Calu3 (cell line): ENCODE measurements around the gene RPGRIP1. TPM values are rescaled to one million over a fixed set of nuclear protein-coding genes. Genes with fewer than 3 reads are reported as not detected.
"Not testable (repeated sequence)": the region's sequence is repeated elsewhere in the genome, so short reads cannot be mapped to it uniquely, and the experiment has no call there.

Experiments used
- BruUV-seq: library from RNA; stranded (reverse); fragments of 400-500 nt; replicated peaks from 2 replicates; lab custom pipeline; 2021; lab: Mats Ljungman, UMichigan
- CTCF ChIA-PET: fragments of 300-600 bp; sonication (Branson Sonifier 250); formaldehyde crosslinking; loops from one replicate; lab custom pipeline; 2022; ENCODE audit warnings: antibody characterized with exemption; lab: Charles Lee
- DNase-seq: peaks from one replicate; pipeline ENCODE4 v3.0.0; 2022
- H3K27ac Mint-ChIP-seq: one replicate; pipeline ENCODE4 v1.8.0; 2022; ENCODE audit warnings: mixed read lengths; ENCODE audit not compliant: unreplicated experiment
- H3K27me3 Mint-ChIP-seq: one replicate; pipeline ENCODE4 v1.8.0; 2022; ENCODE audit warnings: mixed read lengths; ENCODE audit not compliant: unreplicated experiment
- H3K36me3 Mint-ChIP-seq: one replicate; pipeline ENCODE4 v1.8.0; 2022; ENCODE audit warnings: mild to moderate bottlenecking, moderate library complexity, mixed read lengths; ENCODE audit not compliant: insufficient read depth, unreplicated experiment
- H3K4me1 Mint-ChIP-seq: one replicate; pipeline ENCODE4 v1.8.0; 2022; ENCODE audit warnings: mild to moderate bottlenecking, low read depth, mixed read lengths; ENCODE audit not compliant: unreplicated experiment
- H3K4me3 Mint-ChIP-seq: one replicate; pipeline ENCODE4 v1.8.0; 2022; ENCODE audit warnings: mild to moderate bottlenecking, low read depth, moderate library complexity, mixed read lengths; ENCODE audit not compliant: unreplicated experiment
- H3K9me3 Mint-ChIP-seq: one replicate; pipeline ENCODE4 v1.8.0; 2022; ENCODE audit warnings: low read depth, mixed read lengths; ENCODE audit not compliant: unreplicated experiment
- intact Hi-C: fragments of 100-400 bp; cut with micrococcal nuclease; formaldehyde crosslinking; loops from one replicate; pipeline ENCODE4 v1.10.0; 2022; ENCODE audit not compliant: unreplicated experiment
- total RNA-seq: library from RNA; stranded (reverse); gene quantifications from 2 replicates; pipeline ENCODE4 v1.2.3, GENCODE V29; 2022
- TF ChIP-seq, protein P1 (sequence below): fragments of 200-600 bp; IDR thresholded peaks from one replicate; pipeline ENCODE4 v1.8.0; 2022; ENCODE audit warnings: antibody characterized with exemption; ENCODE audit not compliant: unreplicated experiment

RPGRIP1 gene
- total RNA-seq, 1 experiment from 2014 or later, result not detected

DNA sequence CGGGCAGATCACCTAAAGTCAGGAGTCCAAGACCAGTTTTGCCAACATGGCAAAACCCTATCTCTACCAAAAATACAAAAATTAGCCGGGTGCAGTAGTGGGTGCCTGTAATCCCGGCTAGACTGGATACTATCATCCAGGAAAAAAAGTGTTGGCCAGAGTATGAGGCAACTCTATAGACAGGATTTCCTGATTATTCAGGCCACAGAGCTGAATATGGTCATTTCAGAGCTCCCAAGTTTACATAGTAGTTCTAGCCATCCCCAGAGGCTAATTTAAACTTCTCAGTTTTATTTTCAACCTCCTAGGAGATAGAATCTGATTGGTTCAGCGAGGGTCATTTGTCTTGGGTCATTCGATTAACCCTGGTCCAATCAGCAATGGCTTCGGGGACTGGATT, 7.3 kb downstream of the RPGRIP1 start:
- Mint-ChIP-seq H3K27me3 (peaks cover 10% of the 10 kb centered on the region), H3K4me3 (no peak overlapping the region), H3K9me3 (no peaks in the 10 kb centered on the region), H3K4me1 (no peaks in the 10 kb centered on the region), H3K27ac (no peak overlapping the region), H3K36me3 (no peaks in the 10 kb centered on the region)
- no TSS peak for BruUV-seq
- CTCF ChIA-PET, result no interaction called here
- intact Hi-C loops, result no loop called here
- TF ChIP-seq, protein P1, sequence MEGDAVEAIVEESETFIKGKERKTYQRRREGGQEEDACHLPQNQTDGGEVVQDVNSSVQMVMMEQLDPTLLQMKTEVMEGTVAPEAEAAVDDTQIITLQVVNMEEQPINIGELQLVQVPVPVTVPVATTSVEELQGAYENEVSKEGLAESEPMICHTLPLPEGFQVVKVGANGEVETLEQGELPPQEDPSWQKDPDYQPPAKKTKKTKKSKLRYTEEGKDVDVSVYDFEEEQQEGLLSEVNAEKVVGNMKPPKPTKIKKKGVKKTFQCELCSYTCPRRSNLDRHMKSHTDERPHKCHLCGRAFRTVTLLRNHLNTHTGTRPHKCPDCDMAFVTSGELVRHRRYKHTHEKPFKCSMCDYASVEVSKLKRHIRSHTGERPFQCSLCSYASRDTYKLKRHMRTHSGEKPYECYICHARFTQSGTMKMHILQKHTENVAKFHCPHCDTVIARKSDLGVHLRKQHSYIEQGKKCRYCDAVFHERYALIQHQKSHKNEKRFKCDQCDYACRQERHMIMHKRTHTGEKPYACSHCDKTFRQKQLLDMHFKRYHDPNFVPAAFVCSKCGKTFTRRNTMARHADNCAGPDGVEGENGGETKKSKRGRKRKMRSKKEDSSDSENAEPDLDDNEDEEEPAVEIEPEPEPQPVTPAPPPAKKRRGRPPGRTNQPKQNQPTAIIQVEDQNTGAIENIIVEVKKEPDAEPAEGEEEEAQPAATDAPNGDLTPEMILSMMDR, result no peak
- no peak for DNase-seq

DNA sequence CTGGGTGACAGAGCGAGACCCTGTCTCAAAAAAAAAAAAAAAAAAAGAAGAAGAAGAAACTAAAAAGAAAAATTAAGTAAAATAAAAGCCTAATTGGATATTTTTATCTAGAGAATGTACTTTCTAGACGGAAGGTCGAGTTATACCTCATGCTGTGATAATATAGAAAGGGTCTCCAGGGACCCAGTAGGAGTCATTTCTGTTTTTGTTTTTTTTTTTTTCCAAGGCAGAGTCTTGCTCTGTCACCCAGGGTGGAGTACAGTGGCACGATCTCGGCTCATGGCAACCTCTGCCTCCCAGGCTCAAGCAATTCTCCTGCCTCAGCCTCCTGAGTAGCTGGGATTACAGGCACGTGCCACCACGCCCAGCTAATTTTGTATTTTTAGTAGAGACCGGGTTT, 14.1 kb downstream of the RPGRIP1 start:
- H3K4me1 Mint-ChIP-seq, BruUV-seq, H3K27ac Mint-ChIP-seq, H3K36me3 Mint-ChIP-seq, H3K27me3 Mint-ChIP-seq, H3K9me3 Mint-ChIP-seq, DNase-seq, intact Hi-C loops, H3K4me3 Mint-ChIP-seq: not testable (repeated sequence)
- CTCF ChIA-PET, result interaction anchor here (0.7 kb wide), 2 partner anchors 31 to 323 kb away, joined by 3 to 4 read pairs; no protein-coding TSS in a partner anchor

DNA sequence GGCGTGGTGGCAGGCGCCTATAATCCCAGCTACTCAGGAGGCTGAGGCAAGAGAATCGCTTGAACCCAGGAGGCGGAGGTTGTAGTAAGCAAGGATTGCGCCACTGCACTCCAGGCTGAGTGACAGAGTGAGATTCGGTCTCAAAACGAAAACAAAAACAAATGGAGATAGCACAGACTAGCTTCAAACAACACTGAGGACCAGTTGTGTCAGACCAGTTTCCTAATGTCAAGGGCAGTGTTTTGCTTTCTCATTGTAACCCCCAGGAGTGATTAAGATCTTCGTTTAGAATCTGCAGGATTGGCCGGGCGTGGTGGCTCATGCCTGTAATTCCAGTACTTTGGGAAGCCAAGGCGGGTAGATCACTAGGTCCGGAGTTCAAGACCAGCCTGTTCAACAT, 18.5 kb downstream of the RPGRIP1 start:
- CTCF ChIA-PET, result interaction anchor here (0.7 kb wide), 1 partner anchor 178 kb away, joined by 5 read pairs; no protein-coding TSS in a partner anchor
- Mint-ChIP-seq H3K9me3 (no peaks in the 10 kb centered on the region), H3K36me3 (no peaks in the 10 kb centered on the region), H3K4me3 (no peak overlapping the region), H3K27me3 (no peaks in the 10 kb centered on the region), H3K4me1 (no peaks in the 10 kb centered on the region), H3K27ac (no peak overlapping the region)
- DNase-seq, result no peak
- no TSS peak for BruUV-seq
- intact Hi-C loops, result no loop called here
- TF ChIP-seq, protein P1, result no peak

DNA sequence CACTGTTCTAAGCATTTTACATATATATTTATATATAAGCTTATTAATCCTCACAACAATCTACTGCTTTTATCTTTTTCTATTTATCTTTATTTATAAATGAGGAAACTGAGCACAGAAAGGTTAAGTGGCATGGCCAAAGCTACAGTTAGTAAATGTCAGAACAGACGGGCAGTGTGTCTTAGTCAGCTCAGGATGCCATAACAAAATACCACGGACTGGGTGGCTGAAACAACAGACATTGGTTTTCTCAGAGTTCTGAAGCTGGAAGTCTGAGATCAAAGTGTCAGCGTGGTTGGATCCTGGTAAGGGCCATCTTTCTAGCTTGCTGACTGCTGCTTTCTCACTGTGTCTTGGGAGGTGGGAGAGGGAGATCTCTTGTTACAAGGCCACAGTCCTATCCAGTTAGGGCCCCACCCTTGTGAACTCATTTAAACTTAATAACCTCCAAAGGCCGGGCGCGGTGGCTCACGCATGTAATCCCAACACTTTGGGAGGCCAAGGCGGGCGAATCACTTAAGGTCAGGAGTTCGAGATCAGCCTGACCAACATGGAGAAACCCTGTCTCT, 19.8 kb downstream of the RPGRIP1 start:
- no TSS peak for BruUV-seq
- no peaks in the 10 kb centered on the region for H3K27me3 Mint-ChIP-seq
- H3K4me1 Mint-ChIP-seq, result no peaks in the 10 kb centered on the region
- no peaks in the 10 kb centered on the region for H3K36me3 Mint-ChIP-seq
- no peak overlapping the region for H3K27ac Mint-ChIP-seq
- TF ChIP-seq, protein P1, result no peak
- H3K9me3 Mint-ChIP-seq, result no peaks in the 10 kb centered on the region
- intact Hi-C loops, result no loop called here
- no peak overlapping the region for H3K4me3 Mint-ChIP-seq
- DNase-seq, result no peak
- CTCF ChIA-PET, result interaction anchor here (0.6 to 1.1 kb wide), 3 partner anchors 9 to 26 kb away, joined by 5 to 12 read pairs (median 12); no protein-coding TSS in a partner anchor

DNA sequence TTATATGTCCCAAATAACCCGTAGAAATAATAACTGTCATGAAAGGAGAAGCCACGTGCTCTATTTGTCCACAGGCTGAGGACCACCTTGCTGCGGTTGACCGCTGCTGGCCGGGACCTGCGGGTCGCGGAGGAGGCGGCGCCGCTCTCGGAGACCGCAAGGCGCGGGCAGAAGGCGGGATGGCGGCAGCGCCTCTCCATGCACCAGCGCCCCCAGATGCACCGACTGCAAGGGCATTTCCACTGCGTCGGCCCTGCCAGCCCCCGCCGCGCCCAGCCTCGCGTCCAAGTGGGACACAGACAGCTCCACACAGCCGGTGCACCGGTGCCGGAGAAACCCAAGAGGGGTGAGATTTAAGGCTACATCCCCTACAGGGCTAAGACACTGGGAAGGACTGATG, 21.0 kb downstream of the RPGRIP1 start:
- CTCF ChIA-PET, result no interaction called here

More for the DNA sequence above, 21.0 kb downstream of the RPGRIP1 start:
- no peaks in the 10 kb centered on the region for H3K27me3 Mint-ChIP-seq
- BruUV-seq, result no TSS peak
- H3K9me3 Mint-ChIP-seq, result no peaks in the 10 kb centered on the region
- H3K36me3 Mint-ChIP-seq, result no peaks in the 10 kb centered on the region
- TF ChIP-seq, protein P1, result no peak
- H3K4me3 Mint-ChIP-seq, result peak overlapping the region; percentile 65
- DNase-seq, result peak; percentile 47
- H3K27ac Mint-ChIP-seq, result no peak overlapping the region
- intact Hi-C loops, result no loop called here
- H3K4me1 Mint-ChIP-seq, result no peaks in the 10 kb centered on the region
